Astrocyte (in vitro differentiated cells and primary cell): ENCODE data around the gene DQX1. TPM values are rescaled to one million over a fixed set of nuclear protein-coding genes. Genes with fewer than 3 reads are reported as not detected.

Source experiments
- DNase-seq: peaks from one replicate; pipeline ENCODE4 v3.0.0-alpha.2; 2010; ENCODE audit warnings: low read depth
- FAIRE-seq: peaks from 2 replicates; lab custom pipeline; 2011; peaks lifted over from hg19 to GRCh38; lab: Jason Lieb, UNC
- H2AFZ ChIP-seq: 2 replicates; pipeline ENCODE4 v1.6.0; 2012; ENCODE audit warnings: low read depth, low read length, inconsistent platforms
- H3K27ac ChIP-seq: 2 replicates; pipeline ENCODE4 v1.5.1; 2011; ENCODE audit warnings: low read depth, low read length, inconsistent platforms
- H3K27me3 ChIP-seq: 2 replicates; pipeline ENCODE4 v1.6.0; 2011; ENCODE audit warnings: low read length, inconsistent platforms; ENCODE audit not compliant: insufficient read depth
- H3K36me3 ChIP-seq: 2 replicates; pipeline ENCODE4 v1.5.1; 2011; ENCODE audit warnings: low read length, inconsistent platforms; ENCODE audit not compliant: insufficient read depth
- H3K4me1 ChIP-seq: 2 replicates; pipeline ENCODE4 v1.5.1; 2011; ENCODE audit warnings: low read length, inconsistent platforms; ENCODE audit not compliant: insufficient read depth
- H3K4me2 ChIP-seq: 2 replicates; pipeline ENCODE4 v1.6.0; 2012; ENCODE audit warnings: low read length, inconsistent platforms
- H3K4me3 ChIP-seq: 2 replicates; pipeline ENCODE4 v1.5.1; 2011; ENCODE audit warnings: low read depth, mild to moderate bottlenecking, low read length, inconsistent platforms; ENCODE audit not compliant: insufficient read depth
- H3K79me2 ChIP-seq: 2 replicates; pipeline ENCODE4 v1.6.0; 2012; ENCODE audit warnings: mild to moderate bottlenecking, low read length, inconsistent platforms; ENCODE audit not compliant: insufficient read depth
- H3K9ac ChIP-seq: 2 replicates; pipeline ENCODE4 v1.6.0; 2012; ENCODE audit warnings: mild to moderate bottlenecking, low read length, inconsistent platforms
- H3K9me3 ChIP-seq: 2 replicates; pipeline ENCODE4 v1.5.1; 2012; ENCODE audit warnings: low read depth, mild to moderate bottlenecking, low read length, inconsistent platforms; ENCODE audit not compliant: insufficient read depth
- H4K20me1 ChIP-seq: 2 replicates; pipeline ENCODE4 v1.6.0; 2012; ENCODE audit warnings: low read length, inconsistent platforms; ENCODE audit not compliant: insufficient read depth
- H3K27ac Mint-ChIP-seq: one replicate; pipeline ENCODE4 v1.8.0; 2021; ENCODE audit warnings: mild to moderate bottlenecking, mixed read lengths; ENCODE audit not compliant: unreplicated experiment
- H3K27me3 Mint-ChIP-seq: one replicate; pipeline ENCODE4 v1.8.0; 2021; ENCODE audit warnings: low read depth, mixed read lengths; ENCODE audit not compliant: unreplicated experiment
- H3K36me3 Mint-ChIP-seq: one replicate; pipeline ENCODE4 v1.8.0; 2021; ENCODE audit warnings: low read depth, mixed read lengths; ENCODE audit not compliant: unreplicated experiment
- H3K4me1 Mint-ChIP-seq: one replicate; pipeline ENCODE4 v1.8.0; 2021; ENCODE audit warnings: low read depth, mixed read lengths; ENCODE audit not compliant: unreplicated experiment
- H3K4me3 Mint-ChIP-seq: one replicate; pipeline ENCODE4 v1.8.0; 2021; ENCODE audit warnings: mild to moderate bottlenecking, moderate library complexity, mixed read lengths; ENCODE audit not compliant: unreplicated experiment
- H3K9me3 Mint-ChIP-seq: one replicate; pipeline ENCODE4 v1.8.0; 2021; ENCODE audit warnings: mild to moderate bottlenecking, mixed read lengths; ENCODE audit not compliant: unreplicated experiment
- EZH2 ChIP-seq: IDR thresholded peaks from 2 replicates; pipeline ENCODE4 v1.6.1; 2012; ENCODE audit warnings: mild to moderate bottlenecking, low read length, inconsistent platforms; ENCODE audit not compliant: insufficient read depth
- total RNA-seq: library from RNA; stranded (reverse); gene quantifications from 2 replicates; pipeline ENCODE4 v1.2.1, GENCODE V29; 2021
- TF ChIP-seq, protein P1 (sequence below): IDR thresholded peaks from 2 replicates; pipeline ENCODE4 v1.5.1; 2011; ENCODE audit warnings: low read depth, mild to moderate bottlenecking, inconsistent platforms, low read length, moderate library complexity; ENCODE audit not compliant: insufficient read depth

The DQX1 gene
- total RNA-seq, 1 donor from 2014 or later: 0.73 TPM

DNA sequence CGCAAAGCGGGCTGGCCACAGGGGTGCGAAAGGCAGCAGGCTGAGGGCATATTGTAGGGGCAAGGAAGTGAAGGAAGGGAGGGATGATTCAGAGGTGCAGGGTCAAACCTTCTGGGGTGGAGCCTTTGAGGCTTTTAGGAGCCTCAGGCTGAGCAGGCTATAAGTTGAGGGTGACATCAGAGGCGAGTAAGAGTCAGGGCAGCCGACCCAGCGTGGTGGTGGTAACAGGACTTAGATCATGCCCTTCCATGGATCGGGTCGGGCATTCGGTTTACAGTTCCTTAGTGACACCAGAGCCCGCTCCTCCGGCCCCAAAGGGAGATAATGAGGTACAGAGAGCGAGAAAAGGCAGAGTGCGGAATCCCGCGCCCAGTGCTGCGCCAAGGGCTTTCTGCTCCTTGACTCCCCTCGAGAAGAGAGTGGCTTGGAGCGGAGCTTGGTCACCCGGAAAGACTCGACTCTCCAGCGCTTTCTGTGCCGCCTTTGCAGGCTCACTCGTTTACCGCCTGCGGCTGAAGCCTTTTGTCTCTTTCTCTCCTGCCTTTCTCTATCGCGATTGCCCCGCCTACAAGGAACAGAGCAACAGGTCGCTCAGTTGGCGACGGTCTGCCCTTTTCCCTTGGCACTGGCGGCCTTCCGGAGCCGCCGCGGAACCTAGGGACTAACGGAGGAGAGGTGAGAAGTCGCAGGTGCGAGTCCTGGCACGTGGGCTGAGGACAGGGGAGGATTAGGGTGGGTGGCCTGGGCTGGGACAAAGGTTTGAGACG lies 27.3 kb downstream of the DQX1 start:
- no peaks in the 10 kb centered on the region for H3K36me3 ChIP-seq
- H3K9me3 ChIP-seq: no peaks in the 10 kb centered on the region
- peaks cover 6% of the 10 kb centered on the region for H3K36me3 Mint-ChIP-seq
- H3K9ac ChIP-seq: no peak overlapping the region
- no peaks in the 10 kb centered on the region for H3K9me3 Mint-ChIP-seq
- peaks cover 66% of the 10 kb centered on the region for H3K27me3 Mint-ChIP-seq
- peak overlapping the region; percentile 21 for H2AFZ ChIP-seq
- H4K20me1 ChIP-seq: no peaks in the 10 kb centered on the region
- peaks cover 11% of the 10 kb centered on the region for H3K4me1 Mint-ChIP-seq
- peaks cover 29% of the 10 kb centered on the region for H3K4me1 ChIP-seq
- H3K4me3 ChIP-seq: peak overlapping the region; percentile 5
- no peak overlapping the region for H3K27ac ChIP-seq
- FAIRE-seq (no peak), DNase-seq (no peak)
- H3K27me3 ChIP-seq: peaks cover 42% of the 10 kb centered on the region
- TF ChIP-seq EZH2: peak; percentile 89
- TF ChIP-seq, protein P1, sequence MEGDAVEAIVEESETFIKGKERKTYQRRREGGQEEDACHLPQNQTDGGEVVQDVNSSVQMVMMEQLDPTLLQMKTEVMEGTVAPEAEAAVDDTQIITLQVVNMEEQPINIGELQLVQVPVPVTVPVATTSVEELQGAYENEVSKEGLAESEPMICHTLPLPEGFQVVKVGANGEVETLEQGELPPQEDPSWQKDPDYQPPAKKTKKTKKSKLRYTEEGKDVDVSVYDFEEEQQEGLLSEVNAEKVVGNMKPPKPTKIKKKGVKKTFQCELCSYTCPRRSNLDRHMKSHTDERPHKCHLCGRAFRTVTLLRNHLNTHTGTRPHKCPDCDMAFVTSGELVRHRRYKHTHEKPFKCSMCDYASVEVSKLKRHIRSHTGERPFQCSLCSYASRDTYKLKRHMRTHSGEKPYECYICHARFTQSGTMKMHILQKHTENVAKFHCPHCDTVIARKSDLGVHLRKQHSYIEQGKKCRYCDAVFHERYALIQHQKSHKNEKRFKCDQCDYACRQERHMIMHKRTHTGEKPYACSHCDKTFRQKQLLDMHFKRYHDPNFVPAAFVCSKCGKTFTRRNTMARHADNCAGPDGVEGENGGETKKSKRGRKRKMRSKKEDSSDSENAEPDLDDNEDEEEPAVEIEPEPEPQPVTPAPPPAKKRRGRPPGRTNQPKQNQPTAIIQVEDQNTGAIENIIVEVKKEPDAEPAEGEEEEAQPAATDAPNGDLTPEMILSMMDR: no peak
- H3K4me2 ChIP-seq: peak overlapping the region; percentile 85
- peak overlapping the region; percentile 81 for H3K4me3 Mint-ChIP-seq
- H3K27ac Mint-ChIP-seq: peak overlapping the region; percentile 38
- no peaks in the 10 kb centered on the region for H3K79me2 ChIP-seq

DNA sequence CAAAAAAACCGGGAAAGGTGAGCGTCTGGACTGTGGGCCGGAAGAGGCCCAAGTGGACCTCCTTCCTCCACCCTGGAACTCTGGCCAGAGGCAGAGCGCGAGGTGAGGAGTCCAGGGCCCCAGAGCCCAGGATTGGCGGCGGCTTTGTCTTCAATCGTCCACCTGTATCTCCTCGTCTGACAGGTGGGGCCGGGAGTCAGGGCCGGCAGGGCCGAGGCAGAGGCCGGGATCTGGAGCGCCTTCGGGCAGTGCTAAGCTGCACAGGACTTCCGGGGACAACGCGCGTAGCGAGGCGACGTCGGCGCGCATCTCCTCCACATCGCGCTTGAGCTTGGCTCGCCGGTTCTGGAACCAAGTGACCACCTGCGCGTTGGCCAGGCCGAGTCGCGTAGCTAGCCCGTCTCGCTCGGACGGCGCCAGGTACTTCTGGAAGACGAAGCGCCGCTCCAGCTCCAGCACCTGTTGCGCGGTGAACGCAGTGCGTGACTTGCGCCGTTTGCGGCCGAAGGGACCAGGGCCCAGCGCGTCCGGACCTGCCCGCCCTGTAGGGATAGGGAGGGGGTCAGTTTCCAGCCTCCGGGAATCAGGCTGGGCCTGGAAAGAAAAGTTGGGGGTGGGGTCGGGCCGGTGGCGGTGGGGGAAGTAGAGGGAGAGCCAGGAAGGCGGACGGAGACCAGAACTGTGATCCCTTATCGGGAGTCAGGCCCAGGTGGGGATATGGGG lies 28.1 kb downstream of the DQX1 start:
- no peak for DNase-seq
- no peaks in the 10 kb centered on the region for H3K36me3 ChIP-seq
- peaks cover 42% of the 10 kb centered on the region for H3K27me3 ChIP-seq
- H3K4me3 ChIP-seq: peak overlapping the region; percentile 36
- H3K27ac ChIP-seq: no peak overlapping the region
- H3K4me1 Mint-ChIP-seq: peaks cover 14% of the 10 kb centered on the region
- TF ChIP-seq, protein P1: no peak
- peak; percentile 49 for TF ChIP-seq EZH2
- no peaks in the 10 kb centered on the region for H4K20me1 ChIP-seq
- FAIRE-seq: no peak
- H3K36me3 Mint-ChIP-seq: peaks cover 10% of the 10 kb centered on the region
- peaks cover 25% of the 10 kb centered on the region for H3K4me1 ChIP-seq
- H3K4me2 ChIP-seq: peak overlapping the region; percentile 85
- no peaks in the 10 kb centered on the region for H3K9me3 Mint-ChIP-seq
- peak overlapping the region; percentile 81 for H3K4me3 Mint-ChIP-seq
- peaks cover 66% of the 10 kb centered on the region for H3K27me3 Mint-ChIP-seq
- peak overlapping the region; percentile 53 for H2AFZ ChIP-seq
- H3K9me3 ChIP-seq: no peaks in the 10 kb centered on the region
- peak overlapping the region; percentile 66 for H3K27ac Mint-ChIP-seq
- no peaks in the 10 kb centered on the region for H3K79me2 ChIP-seq
- no peak overlapping the region for H3K9ac ChIP-seq
